Activated CD4-positive, CD25-positive, alpha-beta regulatory T cell treated with anti-CD3 and anti-CD28 coated beads, Interleukin-2, amount 50 U/mL, for 16 hours (primary cell): Measurements from ENCODE around the gene SESN3.
"Not testable (repeated sequence)": the region's sequence is repeated elsewhere in the genome, so short reads cannot be mapped to it uniquely, and the experiment has no call there.

Experiments
- DNase-seq: peaks from one replicate; pipeline ENCODE4 v3.0.0-alpha.2; 2020; ENCODE audit warnings: low read depth, low spot score

The SESN3 gene

DNA sequence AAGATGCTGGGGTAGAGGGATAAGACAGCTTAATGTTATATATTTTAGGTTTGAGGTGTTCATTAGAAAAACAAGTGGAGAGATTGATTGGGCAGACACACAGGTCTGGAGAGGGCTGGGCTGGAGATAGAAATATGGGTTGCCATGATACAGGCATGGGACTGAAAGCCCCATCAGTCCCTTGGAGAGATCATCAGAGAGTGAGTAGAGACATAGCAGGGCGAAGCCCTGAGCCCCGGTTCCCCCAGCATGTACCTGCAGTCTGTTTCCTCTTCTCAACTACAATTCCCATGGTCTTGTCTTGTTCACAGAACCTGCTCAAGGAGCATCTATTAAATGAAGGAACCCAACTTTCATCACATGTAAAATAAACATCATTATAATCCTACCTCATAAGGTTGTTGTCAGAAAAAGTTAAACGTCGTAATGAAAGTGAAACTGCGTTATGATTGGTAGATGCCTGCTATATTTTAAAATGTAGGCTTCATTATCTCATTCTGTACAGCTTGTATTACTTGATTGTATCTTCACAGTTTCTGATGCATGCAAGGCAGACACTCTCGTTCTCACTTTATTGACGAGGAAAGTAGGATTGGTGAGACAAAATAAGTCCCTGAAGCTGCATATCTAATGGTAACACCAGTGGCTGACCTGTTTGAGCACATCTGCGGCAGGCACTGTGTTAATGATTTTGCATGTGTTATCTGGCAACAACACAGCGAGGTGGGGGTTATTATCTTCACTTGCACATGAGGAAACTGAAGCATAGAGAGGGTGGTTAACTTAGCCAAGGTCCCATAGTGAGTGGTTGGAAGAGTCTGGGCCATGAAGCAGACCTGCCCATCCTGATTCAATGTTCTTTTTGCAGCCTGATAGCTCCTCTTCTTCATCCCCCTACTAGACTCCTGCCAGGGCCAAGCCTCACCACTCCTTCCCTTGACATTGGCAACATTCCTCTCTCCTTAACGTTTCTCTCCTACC lies 77.8 kb downstream of the SESN3 start:
- DNase-seq = no peak

DNA sequence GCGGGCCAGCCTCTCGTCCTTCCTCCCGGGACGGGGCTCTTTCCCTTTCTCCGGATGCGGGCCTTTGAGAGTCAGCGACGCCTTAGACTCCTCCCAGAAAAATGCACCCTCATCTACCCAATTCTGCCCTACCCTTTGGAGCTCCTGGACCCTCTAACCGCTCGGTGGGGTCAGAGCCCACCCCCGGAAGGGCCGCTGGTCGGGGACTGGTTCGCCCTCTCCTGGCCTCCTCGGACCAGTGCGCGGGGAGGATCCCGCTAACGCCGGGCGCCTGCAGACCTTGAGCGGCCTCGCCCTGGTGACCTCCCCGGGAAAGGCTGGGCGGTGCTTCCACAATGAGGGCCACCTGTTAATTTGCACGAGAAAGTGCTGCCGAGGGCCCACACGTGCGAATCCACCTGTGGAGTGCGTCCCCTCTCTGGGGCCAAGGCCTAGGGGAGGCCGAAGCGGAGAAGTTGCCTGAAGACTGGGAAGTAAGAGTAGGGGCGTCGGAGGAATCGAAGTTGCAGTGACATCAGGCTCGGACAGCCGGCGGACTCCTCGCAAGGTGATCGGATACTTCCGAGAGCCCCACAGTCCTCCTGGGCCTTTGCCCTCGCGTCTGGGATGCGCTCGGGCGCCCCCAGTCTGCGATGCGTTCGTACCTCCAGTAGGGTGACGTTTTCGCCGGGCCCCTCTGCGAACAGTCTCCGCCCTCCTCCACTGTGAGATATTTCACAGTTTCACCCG lies 79.9 kb downstream of the SESN3 start:
- peak; percentile 85 for DNase-seq

DNA sequence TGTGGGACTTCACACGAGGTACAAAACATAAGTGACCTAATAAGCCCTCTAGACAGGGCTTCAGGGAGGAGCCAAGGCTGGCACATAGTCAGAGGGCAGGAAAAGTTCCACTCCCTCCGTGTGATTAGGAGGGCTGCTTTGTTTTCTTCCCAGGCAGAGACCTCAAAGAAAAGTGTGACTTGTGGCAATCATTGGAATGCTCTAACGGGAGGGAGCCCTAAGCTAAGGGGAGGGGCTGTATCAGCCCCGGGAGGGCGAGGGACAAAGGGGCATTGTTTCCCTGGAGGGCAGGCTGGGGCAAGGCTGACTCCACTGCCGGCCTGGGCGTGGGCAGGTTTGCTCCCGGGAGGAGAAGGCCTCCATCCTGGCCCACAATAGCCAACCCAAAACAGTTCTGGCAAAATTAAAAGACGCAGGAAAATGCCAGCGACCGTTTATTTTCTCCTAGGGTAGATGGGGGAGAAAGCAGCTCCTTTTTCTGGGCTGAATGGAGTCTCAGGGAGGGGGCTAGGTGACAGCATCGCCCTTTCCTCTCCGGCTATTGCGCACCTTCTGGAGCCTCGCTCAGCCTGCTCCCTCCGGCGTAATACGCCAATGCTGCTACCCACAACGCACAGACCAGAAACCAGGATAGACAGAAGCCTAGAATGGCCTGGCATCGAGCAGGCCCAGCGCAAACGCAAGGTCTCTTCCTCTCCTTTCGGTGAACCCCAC lies 81.2 kb downstream of the SESN3 start:
- DNase-seq = no peak

DNA sequence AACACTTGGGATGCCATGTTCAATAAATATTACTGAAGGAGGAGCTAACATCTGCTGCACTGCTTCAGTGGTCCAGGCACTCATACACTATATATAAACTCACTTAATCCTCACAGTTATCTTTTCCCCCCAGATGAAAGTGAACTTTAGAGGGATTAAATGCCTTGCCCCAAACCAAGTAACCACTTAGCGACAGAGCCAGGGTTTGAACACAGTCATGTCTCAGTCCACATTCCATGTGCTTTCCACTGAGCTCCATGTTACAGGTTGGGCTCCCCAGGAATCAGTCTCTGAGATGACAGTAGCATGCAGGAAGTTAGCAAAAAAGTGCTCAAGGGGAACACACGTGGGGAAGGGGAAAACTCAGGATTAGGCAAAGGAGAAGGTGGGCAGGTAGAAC lies 82.1 kb downstream of the SESN3 start:
- DNase-seq = no peak

DNA sequence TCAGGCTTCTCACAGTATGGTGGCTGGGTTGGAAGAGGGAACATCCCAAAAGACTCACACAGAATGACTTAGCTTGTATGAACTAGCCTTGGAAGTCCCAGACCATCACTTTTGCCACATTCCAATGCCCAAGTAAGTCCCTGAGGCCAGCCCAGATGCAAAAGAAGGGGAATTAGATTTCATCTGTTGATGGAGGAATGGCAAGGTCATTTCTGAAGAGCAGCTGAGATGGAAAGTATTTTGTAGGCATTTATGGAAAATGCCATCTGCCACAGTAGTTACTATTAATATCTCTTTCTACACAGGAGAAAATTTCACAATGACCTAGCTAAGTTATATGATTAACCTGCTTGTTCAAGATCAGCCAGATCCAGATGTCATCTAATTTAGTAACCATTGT lies 82.6 kb downstream of the SESN3 start:
- no peak for DNase-seq

DNA sequence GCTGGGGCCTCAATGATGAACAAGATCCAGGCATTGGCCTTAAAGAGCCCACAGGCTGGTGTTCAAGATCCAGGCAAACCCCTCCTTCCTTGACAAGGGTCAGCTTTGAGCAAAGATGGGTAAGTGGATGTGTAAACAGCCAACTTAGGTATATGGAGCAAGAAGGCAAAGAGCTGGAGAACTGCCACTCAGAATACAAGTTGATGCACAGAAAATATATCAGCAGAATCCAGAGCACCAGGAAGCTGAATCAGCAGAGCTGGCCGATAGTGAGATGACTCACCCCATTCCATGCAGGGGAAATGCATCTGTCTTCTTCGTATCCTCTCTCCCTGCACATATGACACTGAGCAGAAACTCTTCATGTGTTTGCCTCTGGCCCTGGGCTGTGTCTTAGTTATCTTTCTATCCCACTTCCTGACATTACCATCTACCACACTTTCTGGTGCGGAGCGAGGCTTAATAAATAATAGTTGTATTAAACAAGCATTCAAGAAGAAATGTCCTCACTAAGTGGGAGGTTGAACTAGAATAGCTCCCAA lies 83.6 kb downstream of the SESN3 start:
- no peak for DNase-seq

DNA sequence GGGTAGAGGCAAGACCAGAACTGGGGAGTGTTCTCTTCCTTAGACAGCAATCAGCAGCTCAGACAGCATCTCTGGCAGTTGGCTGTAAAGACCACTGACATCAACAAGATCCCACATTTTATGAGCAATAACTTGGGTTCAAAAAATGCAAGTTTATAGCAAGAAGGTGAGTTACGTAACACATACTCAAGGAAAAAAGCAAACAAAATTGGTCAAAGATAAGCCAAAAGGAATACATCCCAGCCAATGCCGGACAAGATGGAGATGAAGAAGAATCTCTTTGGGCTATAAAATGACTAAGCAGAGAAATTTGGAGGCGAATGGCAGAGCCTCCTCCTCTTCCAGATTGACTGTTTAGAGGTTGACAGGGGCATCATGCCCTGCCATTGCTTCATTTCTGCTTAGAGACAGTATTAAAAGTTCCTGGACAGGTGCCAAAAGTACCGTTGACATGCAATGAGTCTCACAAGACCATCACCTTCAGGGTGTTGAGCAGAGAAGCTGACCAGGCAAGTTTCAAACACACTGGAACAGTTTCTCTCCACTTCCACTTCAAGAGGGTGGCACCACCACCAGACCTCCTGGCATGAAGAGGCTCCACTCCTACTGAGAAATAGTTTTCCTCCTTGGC lies 85.5 kb downstream of the SESN3 start:
- DNase-seq = no peak

DNA sequence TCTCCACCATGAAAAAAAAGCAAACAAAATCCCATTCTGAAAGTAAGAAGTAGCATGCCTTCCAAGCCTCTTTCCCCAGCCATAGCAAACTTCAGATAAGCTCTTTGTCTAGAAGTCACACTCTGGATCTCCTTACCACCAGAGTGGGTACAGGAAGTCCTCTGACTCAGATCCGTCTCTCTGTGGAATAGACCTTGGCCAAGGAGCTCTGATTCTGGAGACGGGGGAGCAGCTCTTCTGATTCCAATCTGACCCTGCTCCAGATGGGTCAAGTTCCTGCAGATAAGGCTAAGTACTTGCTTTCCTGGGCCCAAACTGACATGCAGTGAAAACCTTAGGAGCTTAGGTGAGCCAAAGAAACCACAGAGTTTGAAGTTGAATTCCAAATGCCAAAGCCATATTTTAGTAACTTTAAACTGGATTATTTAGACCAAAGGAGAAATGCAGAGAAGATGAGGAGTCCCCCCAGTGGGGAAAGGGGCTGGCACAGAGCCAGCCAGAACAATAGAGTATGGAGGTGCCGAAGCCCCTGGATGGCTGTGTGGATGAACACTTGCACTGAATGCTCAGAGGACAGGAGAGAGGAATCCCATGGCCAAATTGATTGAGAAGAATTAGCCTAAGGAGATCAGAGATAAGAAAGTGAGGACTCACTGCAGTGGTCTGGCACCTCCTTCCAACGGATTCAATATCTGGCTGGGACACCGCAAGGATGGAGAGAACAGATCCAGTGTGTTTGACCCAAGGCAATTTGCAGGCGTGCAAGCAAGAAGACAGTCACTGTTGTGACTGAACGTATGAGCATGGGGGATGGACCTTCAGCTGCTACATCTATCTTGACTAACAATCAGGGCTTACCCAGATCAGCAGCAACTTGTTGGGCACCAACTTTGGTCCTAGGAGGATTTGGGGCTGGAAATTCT lies 86.4 kb downstream of the SESN3 start:
- no peak for DNase-seq

DNA sequence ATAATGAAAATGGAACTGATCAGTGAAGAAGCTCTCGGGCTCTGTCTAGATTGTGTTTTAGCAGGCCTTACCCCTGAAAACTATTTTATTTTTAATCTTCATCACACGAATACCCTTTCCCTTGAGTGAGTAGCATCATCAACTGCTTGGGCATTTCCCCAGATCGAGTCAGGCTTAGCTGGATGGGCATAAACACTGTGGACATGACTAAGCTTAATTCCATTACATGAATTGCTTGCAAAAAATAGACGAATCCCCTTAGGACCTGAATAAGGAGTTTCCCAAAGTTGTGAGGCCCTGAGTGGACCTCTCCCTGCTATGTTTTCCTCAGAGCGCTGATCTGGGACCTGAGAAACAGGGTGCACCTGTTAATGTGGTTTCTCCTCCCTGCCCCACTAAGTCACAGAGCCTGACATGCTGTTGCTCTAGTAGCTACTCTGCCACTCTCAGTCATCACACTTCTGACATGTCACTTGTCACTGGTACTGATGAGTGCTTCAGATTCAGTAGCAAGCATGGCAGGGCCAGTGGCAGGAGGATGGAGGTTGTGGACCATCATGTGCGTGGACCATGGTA lies 87.8 kb downstream of the SESN3 start:
- DNase-seq = no peak

DNA sequence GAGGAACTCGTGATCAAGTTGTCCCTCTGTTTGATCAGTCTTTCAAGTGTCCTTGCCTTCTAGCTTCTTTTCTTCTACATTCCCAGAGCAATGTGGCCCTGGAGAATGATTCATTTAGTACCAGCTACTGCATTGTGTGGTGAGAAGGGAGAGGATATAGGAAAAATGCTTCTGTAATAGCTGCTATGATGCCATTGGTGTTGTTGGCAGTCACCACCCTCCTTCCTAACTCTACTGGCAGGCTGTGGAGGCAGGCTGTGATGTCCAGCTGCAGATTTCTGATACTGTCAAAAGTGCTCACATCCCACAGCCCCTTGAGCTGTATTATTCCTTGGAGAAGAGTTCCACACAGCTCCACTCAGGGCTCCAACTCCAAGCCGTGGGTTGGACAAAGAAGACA lies 88.6 kb downstream of the SESN3 start:
- no peak for DNase-seq

DNA sequence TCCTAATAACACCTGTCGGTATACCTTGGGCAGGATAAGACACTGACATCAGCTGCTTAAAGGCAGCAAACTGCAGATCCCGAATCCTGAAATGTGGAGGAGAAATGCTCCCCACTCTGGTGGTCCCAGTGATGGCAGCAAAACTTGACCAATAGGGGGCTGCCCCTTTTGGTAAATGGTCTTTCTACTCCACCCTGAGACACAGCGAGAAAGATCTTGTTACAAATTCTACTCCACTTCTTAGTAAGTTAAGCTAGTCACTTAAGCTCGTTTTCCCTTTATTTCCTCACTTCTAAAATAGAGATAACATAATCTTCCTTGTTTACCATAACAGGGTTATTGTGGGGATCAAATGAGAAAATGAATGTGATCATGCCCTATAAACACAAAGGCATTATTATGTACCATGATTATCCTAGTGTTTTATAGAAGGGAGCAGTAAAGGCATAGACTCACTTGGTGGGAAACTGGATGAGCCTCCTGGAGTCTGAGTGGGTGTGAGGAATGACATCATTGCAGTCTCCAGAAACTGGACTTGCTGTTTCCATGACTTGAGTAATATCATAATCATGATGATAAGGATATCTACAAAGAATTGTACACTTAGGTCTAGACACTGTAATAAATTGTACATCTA lies 90.5 kb downstream of the SESN3 start:
- no peak for DNase-seq

DNA sequence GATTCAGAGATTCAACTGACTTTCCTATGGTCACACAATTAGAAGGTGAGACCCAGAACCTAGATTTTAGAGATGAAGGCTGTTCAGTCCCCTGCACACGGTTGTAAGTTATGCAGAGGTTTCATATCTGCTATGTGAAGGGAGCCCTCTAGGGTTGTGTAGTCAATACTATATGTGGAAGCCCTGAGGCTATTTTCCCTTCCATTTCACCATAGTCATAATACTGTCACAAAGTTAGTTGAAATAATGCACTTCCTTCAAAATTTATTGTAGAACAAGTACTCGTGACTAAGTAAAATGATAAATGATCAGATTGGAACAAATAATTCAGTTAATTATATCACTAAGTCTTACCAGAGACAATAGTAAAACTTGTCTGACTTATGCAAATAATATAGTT lies 92.6 kb downstream of the SESN3 start:
- DNase-seq = no peak

DNA sequence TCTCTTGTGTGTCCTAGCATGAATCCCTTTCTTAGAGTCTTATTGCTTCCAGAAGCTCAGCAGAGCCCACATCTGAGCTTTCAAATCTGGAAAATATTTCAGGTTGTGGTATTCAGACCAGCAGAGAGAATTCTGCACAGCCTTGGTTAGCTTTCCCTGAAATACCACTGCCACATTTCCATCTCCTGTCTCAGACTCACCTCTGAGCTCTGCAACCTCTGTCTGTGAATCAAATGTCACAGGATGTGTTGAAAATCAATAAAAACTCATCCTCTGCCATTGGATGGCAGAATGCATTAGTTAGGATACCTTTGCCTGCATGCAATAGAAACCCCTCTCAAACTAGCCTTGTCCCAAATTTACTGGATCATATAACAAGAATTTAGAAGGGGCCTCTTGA lies 93.7 kb downstream of the SESN3 start:
- no peak for DNase-seq

DNA sequence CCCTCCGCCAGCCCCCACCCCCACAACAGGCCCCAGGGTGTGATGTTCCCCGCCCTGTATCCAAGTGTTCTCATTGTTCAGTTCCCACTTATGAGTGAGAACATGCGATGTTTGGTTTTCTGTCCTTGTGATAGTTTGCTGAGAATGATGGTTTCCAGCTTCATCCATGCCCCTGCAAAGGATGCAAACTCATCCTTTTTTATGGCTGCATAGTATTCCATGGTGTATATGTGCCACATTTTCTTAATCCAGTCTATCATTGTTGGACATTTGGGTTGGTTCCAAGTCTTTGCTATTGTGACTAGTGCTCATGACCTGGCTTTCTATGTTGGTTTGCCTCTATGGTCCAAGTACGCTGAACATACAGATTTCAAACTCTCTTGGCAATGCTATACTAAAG lies 94.3 kb downstream of the SESN3 start:
- DNase-seq = not testable (repeated sequence)

DNA sequence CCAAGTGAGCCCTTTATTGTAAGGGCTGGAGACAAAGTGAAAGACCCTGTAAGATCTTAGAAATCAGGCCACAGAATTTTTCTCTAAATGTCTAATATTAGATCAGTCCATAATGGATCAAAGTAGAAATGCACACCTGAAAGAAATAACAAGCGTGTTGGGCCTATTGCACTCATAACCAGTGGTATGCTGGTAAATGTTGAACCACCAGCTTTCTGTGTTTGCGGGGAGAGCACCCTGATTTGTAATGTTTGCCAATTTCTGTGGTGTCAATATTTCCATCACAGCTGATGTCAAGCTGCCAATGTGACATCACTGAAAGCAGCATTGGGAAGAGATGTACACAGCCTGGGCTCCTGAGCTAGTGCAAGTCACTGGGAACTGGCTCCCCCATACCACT lies 95.1 kb downstream of the SESN3 start:
- no peak for DNase-seq

DNA sequence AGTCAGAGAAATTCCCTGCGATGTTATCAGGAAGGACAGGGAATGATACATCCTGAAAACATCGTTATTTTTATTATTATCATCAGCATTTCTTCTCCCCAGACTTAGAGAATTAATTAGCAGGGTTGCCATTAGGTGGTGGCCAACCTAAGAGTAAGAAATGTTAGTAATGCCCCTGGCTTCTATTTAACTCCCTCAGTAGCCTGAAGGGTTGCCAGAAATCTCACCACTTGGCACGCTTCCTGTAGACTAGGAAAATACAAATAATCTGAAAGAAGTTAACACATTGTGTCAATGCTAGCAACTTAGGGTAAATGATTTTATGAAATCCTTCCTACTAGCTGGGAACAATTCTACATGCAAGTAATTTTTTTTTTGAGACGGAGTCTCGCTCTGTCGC lies 95.8 kb downstream of the SESN3 start:
- no peak for DNase-seq

DNA sequence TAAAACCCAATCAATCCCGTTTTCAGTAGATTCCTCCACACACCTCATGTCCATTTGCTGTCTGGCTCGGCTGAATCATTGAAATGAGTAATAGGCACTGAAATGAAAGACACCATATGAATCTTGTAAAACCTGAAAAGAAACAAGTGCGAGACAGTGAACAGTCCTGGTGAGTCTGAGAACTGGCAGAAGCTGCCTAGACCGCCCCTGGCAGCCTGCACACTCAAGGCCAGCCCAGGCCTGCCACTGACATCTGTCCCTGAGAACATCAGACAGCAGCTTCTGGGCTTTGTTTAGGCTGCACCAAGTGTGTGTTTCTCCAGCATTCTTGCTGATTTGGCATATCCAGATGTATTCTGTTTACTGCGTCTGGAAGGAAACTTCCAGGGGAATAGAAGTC lies 96.5 kb downstream of the SESN3 start:
- no peak for DNase-seq

DNA sequence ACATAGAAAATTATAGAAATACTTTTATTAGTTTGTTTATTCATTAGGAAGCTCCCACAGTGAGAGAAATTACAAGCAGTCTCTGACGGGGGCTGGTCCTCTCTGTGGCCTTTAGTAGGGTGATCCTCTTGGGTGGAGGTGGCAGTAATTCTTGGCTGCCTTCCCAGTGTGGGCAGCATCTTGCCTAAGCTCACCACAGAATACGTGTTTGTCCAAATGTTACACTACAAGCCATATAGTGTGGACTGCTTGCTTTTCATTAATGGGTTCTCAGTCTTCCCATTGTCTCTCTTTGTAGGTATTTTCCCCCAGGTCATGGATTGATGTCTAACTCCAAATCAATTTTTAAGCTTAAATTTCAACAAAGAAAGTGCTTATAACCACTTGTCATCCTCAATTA lies 98.0 kb downstream of the SESN3 start:
- DNase-seq = no peak

DNA sequence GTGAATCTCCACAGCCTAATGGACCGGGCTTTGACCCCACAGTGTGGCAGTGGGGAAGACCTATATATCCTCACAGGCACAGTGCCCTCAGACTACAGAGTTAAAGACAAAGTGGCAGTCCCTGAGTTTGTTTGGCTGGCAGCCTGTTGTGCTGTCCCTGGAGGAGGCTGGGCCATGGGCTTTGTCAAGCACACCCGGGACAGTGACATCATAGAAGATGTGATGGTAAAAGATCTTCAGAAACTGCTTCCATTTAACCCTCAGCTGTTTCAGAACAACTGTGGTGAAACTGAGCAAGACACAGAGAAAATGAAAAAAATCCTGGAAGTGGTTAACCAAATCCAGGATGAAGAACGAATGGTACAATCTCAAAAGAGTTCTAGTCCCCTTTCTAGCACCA lies 102.4 kb downstream of the SESN3 start:
- no peak for DNase-seq

DNA sequence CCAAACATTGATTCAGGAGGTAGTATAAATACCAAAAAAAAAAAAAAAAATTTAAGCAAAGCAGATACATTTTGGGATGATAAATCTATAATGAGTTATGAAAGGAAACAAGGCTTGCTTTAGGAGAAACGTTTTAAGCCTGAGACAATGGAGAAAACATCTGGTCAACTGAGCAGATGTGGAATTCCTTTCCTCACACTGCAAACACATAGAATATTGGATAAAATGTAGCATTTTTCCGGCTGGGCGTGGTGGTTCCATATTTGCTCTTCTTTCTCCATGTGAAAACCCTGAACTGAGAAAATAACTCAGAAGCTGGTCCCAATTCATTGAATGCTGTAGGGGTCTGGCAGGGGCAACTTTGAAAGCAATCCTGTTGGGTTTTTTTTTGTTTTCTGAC lies 107.4 kb downstream of the SESN3 start:
- no peak for DNase-seq
